GM12873 (cell line): ENCODE data around the gene SNRPB2.

Experiments
- TF ChIP-seq, protein P1 (sequence below): IDR thresholded peaks from 2 replicates; pipeline ENCODE4 v1.5.1; 2012; ENCODE audit warnings: low read depth, mild to moderate bottlenecking, moderate library complexity, low read length, control low read depth; ENCODE audit not compliant: insufficient read depth; ENCODE audit errors: missing control alignments

Gene SNRPB2

DNA sequence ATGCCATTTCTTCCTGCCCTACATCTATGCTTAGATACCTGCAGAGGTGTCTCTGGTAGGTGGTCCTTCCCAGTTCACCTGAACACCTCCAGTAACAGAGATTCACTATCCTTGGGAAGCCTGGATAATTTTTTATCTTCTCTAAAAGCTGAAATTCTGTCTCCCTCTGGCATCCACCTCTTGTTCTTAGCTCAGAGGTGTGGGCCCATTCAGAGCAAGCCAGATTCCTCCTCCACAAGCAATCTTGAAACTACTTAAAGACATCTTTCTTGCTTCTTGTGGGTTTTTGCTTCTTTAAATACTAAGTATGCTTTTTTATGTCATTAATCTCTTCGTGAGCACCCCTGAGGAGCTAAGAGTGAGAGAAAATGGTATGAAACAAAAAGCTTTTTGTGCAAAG, 10.4 kb upstream of the SNRPB2 start:
- TF ChIP-seq, protein P1, sequence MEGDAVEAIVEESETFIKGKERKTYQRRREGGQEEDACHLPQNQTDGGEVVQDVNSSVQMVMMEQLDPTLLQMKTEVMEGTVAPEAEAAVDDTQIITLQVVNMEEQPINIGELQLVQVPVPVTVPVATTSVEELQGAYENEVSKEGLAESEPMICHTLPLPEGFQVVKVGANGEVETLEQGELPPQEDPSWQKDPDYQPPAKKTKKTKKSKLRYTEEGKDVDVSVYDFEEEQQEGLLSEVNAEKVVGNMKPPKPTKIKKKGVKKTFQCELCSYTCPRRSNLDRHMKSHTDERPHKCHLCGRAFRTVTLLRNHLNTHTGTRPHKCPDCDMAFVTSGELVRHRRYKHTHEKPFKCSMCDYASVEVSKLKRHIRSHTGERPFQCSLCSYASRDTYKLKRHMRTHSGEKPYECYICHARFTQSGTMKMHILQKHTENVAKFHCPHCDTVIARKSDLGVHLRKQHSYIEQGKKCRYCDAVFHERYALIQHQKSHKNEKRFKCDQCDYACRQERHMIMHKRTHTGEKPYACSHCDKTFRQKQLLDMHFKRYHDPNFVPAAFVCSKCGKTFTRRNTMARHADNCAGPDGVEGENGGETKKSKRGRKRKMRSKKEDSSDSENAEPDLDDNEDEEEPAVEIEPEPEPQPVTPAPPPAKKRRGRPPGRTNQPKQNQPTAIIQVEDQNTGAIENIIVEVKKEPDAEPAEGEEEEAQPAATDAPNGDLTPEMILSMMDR, result no peak

DNA sequence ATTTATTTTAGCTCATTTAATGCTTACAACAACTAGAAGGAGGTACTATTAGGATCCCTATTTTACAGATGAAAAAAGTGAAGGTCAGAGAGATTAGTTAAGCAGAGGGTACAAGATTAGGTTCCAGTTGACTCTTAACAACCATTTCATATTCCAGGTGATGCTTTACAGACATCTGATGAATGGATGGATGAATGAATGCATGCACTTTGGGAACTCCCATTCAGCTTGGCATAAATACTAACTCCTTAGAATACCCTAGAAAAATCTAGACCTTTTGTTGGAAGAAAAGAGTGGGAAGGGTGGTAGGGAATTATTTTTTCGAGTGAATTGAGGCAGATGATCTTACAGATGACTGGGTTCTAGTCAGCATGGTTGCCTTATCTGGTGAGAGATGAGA, 746 bp upstream of the SNRPB2 start:
- TF ChIP-seq, protein P1, result no peak

DNA sequence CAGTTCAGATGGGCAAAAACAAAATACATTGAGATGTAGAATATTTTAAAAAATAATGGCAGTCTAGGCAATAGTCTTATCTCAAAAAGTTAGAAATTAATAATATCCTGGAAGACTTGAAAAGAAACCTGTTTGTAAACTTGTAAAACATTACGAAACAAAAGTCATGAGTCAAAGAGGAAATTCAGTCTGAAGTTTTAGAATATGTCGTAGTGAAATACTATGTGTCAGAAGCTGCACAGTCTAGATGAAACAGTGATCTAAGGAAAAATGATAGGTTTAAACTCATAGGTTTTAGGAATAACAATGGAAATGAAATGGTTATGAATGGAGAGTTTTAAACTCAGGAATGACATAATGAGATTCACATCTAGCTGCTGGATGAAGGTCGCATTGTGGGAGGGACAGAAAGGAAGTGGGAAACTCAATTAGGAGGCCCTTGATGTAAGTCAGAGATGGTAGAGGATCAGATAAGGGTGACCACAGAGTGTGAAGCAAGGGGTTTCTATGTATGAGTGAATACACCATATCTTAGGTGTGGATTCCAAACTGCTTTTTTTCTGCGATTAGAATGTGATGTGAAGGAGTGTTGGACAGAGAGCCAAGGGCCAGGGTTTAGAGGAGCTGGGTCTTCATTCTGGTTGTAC, 2.8 kb downstream of the SNRPB2 start:
- TF ChIP-seq, protein P1, result no peak

DNA sequence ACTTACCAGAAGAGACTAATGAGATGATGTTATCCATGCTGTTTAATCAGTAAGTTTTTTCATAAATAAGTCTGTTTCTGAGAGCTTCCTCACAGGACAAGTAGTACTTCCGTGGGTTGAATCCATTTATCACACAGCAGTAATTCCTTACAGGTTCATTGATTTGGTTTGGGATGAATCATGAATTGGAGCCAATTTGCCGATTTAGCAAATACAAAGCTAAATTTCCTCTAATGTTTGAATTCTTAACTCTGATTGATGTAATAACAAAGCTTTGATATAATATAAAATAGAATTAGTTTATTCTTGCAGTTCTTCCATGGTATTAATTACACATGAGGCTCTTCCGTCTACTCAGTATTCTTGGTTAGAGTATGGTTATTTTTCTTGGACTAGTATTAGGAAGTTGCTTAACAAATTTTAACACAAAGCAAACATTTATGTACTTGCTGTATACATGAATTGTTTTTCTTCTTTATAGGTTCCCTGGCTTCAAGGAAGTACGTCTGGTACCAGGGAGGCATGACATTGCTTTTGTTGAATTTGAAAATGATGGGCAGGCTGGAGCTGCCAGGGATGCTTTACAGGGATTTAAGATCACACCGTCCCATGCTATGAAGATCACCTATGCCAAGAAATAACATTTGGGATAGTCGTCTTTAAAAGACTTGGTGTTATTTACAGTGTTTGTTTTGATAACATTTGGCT, 10.7 kb downstream of the SNRPB2 start:
- TF ChIP-seq, protein P1, result no peak

DNA sequence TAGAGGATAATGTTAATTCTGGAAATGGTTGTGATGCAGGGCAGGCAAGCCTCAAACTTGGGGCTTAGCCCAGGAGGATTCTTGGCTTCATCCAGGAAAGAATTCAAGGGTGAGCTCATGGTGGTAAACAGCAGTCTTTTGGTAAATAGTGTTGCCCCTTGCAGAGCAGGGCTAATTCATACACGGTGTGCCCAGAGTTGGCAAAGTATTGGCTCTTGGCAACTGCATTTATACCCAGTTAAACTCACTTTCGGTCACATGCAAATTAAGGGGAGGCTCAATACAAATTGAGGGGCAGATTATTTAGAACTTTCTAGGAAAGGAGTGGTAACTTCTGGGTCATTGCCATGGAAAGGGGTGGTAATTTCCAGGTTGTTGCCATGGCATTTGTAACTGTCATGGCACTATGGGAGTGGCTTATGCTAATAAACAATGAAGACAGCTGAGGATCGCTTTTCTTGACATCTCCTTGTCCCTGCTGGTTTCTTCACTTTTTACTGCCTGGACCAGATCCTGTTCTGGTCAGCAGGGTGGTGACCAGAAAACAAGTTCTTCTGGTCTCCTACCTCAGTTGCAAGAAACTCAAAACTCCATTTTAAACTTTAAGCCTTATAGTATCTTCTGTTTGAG, 14.5 kb downstream of the SNRPB2 start:
- TF ChIP-seq, protein P1, result no peak

DNA sequence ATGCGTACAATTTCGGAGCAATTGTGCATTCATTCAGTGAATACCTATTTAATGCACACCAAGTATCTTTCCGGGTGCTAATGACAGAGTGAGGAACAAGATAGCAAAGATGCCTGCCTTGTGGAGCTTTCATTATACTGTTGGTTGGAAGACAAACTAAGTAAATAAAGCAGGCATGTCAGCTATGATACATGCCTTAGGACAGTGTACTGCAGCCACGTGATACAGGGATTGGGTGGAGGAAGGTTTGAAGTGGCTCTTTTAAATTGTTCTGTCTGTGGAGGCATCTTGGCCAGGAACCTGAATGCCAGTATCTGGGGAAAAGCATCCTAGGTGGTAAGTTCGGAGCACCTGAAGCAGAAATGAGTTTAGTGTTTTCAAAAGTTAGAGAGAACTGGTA, 15.4 kb downstream of the SNRPB2 start:
- TF ChIP-seq, protein P1, result no peak

DNA sequence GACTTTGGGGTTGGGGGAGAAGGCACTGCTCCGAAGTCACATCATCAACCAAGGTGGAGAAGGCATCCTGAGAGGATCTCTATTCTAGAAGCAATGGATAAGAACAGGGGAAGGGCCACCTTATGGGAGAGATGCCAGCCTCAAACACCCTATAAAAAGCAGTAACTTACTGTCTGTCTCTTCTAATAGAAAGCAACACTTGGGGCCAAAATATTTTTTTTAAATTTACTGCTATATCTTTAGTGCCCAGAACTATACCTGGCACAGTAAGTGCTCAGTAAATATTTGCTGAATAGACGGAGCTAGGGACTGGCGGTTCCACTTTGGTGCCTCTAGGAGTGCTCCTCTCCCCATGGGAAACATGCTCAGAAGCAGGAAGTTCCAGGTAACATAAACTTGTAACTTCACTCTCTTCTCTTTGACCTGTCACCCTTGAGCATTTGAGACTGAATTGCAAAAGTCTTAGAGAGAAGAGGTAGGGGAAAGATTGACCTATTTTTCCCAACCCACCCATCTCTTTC, 17.5 kb downstream of the SNRPB2 start:
- TF ChIP-seq, protein P1, result no peak
